Measurements from ENCODE around the gene RBBP8NL. TPM values are rescaled to one million over a fixed set of nuclear protein-coding genes. Genes with fewer than 3 reads are reported as not detected.

Gene RBBP8NL
- total RNA-seq, 1 experiment from 2014 or later = 1.5 TPM

DNA sequence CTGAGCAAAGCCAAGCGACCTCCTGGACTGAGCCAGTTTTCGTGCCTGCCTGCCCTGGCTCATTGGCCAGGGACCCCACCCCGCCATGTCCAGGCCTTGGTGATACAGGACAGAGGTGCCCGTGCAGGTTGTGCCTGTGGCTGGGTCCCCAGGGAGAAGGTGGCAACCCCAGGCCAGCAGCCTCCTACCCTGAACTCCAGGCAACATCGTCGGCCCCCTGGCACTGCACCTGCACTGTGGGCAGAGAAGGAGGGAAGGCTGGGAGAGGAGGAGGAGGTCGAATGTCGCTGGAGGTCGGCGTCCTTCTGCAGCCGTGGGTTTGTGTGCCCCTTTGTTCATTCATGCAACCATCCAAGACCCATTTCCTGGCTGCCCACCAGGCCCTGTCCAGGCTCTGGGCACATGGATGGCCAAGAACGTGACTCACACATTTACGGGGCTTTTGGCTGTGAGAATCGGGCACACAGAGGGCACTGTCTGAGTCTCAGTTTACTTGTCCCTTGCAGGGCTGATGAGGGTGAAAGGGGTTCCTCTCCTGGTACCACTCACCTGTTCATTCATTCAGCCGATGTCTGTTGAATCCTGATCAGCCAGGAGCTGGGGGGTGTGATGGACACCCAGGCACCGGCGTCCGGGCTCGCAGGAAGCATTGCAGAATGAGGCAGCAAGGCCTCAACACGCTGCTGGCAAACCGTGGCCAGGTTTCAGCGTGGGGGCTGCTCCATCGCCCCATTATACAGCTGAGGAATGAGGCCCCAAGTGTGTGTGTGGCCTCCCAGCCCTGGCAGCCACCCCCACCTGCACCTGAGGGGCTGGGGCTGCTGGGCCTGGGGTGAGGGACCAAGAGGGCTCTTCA is 2.3 kb upstream of the RBBP8NL start:
- DNase-seq (ENCODE audit: low spot score) (no peak), ATAC-seq (no peak)
- TF ChIP-seq RORB (CRISPR knock-in tag; IDR thresholded peaks at IDR 0.05) = no peak
- no peak for TF ChIP-seq FOXK1 (CRISPR knock-in tag; IDR thresholded peaks at IDR 0.05)
- no peak for TF ChIP-seq NFYB (CRISPR knock-in tag; conservative IDR thresholded peaks at IDR 0.05; ENCODE audit: low read depth)
- TF ChIP-seq, protein P1, sequence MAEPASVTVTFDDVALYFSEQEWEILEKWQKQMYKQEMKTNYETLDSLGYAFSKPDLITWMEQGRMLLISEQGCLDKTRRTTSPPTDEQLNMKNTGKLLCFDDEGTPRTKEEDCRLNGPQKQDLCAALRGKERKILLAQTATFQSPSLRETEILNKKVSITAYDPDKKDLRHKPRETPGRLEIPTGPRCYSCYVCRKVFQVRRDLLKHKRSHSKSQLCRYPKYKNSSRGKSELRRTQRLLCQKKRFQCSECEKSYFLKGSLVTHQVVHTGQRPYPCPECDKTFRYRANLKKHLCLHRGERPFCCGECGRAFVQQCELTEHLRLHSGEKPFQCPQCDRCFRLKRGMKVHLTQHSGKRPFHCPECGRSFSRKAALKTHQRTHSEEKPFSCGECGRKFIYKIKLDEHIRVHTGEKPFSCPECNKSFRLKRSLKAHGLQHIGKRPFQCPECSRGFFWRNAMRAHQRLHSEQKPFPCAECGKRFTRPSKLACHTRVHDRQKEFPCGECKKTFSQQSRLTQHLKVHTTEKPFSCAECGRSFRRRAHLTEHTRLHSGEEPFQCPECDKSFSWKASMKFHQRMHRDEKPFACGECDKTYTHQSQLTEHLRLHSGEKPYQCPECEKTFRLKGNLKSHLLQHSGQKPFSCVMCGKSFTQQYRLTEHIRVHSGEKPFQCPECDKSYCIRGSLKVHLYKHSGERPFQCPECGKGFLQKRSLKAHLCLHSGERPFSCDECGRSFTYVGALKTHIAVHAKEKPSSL (CRISPR knock-in tag; conservative IDR thresholded peaks at IDR 0.05) = no peak
- TF ChIP-seq, protein P2, sequence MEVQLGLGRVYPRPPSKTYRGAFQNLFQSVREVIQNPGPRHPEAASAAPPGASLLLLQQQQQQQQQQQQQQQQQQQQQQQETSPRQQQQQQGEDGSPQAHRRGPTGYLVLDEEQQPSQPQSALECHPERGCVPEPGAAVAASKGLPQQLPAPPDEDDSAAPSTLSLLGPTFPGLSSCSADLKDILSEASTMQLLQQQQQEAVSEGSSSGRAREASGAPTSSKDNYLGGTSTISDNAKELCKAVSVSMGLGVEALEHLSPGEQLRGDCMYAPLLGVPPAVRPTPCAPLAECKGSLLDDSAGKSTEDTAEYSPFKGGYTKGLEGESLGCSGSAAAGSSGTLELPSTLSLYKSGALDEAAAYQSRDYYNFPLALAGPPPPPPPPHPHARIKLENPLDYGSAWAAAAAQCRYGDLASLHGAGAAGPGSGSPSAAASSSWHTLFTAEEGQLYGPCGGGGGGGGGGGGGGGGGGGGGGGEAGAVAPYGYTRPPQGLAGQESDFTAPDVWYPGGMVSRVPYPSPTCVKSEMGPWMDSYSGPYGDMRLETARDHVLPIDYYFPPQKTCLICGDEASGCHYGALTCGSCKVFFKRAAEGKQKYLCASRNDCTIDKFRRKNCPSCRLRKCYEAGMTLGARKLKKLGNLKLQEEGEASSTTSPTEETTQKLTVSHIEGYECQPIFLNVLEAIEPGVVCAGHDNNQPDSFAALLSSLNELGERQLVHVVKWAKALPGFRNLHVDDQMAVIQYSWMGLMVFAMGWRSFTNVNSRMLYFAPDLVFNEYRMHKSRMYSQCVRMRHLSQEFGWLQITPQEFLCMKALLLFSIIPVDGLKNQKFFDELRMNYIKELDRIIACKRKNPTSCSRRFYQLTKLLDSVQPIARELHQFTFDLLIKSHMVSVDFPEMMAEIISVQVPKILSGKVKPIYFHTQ (CRISPR knock-in tag; IDR thresholded peaks at IDR 0.05) = no peak
- TF ChIP-seq JUN (CRISPR knock-in tag; IDR thresholded peaks at IDR 0.05) = no peak
- H3K9me3 Mint-ChIP-seq = no peaks in the 10 kb centered on the region
- H3K27me3 Mint-ChIP-seq (ENCODE audit: low read depth) = no peaks in the 10 kb centered on the region; the same call in none of the 2 replicates
- H3K27ac Mint-ChIP-seq = no peak overlapping the region
- no peaks in the 10 kb centered on the region for H3K36me3 Mint-ChIP-seq
- CTCF ChIA-PET = interaction anchor here (0.7 to 3.5 kb wide), 4 partner anchors 8 to 65 kb away, joined by 3 to 27 read pairs (median 4); no protein-coding TSS in a partner anchor
- peaks cover 40% of the 10 kb centered on the region for H3K4me1 Mint-ChIP-seq
- POLR2A ChIA-PET = no interaction called here
- H3K4me3 Mint-ChIP-seq = no peak overlapping the region

DNA sequence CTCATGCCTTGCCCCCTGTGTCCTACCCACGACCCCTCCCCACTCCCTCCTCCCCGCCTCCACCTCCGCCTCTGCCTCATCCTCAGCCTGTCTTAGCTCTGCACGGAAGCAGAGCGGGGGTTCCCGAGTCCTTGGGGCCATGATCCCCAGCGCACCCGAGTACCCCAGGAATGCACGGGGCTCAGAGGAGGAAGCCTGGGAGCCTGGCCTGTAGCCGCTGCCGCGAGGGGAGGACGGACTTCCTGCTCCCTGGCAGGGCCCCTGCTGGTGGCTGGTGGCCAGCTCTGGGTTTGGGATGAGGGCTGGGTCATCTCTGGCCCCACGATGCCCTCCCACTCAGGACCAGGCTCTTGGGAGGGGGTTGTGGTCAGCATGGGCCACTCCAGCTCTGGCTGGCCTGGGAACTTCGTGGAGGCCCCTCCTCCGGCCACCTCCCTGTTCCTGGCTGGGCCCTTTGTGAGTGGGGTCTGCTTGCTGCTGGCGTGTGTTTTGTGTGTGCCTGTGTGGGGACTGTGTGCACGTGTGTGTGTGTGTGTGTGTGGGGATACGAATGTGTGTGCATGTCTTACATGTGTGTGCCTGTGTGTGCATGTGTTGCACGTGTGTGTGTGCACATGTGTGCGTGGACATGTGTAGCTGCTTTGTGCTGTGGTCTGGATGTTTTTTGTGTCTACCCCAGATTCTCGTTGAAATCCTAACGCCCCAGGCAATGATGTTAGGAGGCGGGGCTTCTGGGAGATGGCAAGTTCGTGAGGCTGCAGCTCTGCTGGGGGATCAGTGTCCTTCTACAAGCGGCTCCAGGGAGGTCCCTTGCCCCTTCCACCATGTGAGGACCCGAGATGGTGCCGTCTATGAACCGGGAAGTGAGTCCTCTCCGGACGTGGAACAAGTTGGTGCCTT is 1.3 kb upstream of the RBBP8NL start:
- no peaks in the 10 kb centered on the region for H3K36me3 Mint-ChIP-seq
- ATAC-seq = no peak
- TF ChIP-seq ZNF263 (CRISPR knock-in tag; IDR thresholded peaks at IDR 0.05; ENCODE audit: low read depth) (peak; percentile 63; the same call in 1 of the 2 replicates), NR2C2 (CRISPR knock-in tag; IDR thresholded peaks at IDR 0.05) (no peak)
- peak overlapping the region; percentile 3; the same call in 1 of the 2 replicates for H3K4me3 Mint-ChIP-seq
- H3K27me3 Mint-ChIP-seq (ENCODE audit: low read depth) = no peaks in the 10 kb centered on the region; the same call in 1 of the 2 replicates
- POLR2A ChIA-PET = no interaction called here
- no peaks in the 10 kb centered on the region for H3K9me3 Mint-ChIP-seq
- no peak for DNase-seq (ENCODE audit: low spot score)
- peaks cover 41% of the 10 kb centered on the region for H3K4me1 Mint-ChIP-seq
- CTCF ChIA-PET = interaction anchor here (0.7 to 3.5 kb wide), 10 partner anchors 9 to 365 kb away, joined by 3 to 27 read pairs (median 5); no protein-coding TSS in a partner anchor
- H3K27ac Mint-ChIP-seq = peak overlapping the region; percentile 92

DNA sequence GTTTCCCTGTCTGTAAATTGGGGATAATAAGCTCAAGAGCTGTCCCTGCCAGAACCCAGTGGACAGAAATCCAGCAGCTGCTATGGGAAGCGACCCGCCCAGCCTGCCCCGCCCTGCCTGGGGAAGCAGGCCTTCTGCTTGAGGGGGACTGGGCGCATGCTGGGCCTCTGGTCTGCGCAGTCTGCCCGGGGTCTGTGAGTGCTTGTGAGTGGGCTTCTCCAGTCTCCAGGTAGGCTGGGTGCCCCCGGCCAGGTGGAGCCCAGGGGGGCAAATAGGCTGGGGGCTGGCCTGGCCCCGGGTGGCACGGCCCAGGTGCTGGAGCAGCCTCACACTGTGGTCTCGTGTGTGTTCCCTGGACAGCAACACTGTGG is 648 bp upstream of the RBBP8NL start:
- H3K36me3 Mint-ChIP-seq = no peaks in the 10 kb centered on the region
- DNase-seq (ENCODE audit: low spot score) = no peak
- no peak overlapping the region for H3K27ac Mint-ChIP-seq
- ATAC-seq = no peak
- no peak overlapping the region for H3K4me3 Mint-ChIP-seq
- TF ChIP-seq RELA (CRISPR knock-in tag; IDR thresholded peaks at IDR 0.05; ENCODE audit: borderline replicate concordance) = 0 out of 2 replicates have a peak, but pooled peaks have one; percentile 61
- no peak for TF ChIP-seq ESRRA (CRISPR knock-in tag; IDR thresholded peaks at IDR 0.05; ENCODE audit: borderline replicate concordance)
- POLR2A ChIA-PET = interaction anchor here (0.6 kb wide), 1 partner anchor 88 kb away, joined by 3 read pairs; no protein-coding TSS in a partner anchor
- H3K27me3 Mint-ChIP-seq (ENCODE audit: low read depth) = no peaks in the 10 kb centered on the region; the same call in 1 of the 2 replicates
- CTCF ChIA-PET = interaction anchor here (0.9 to 3.5 kb wide), 12 partner anchors 11 to 366 kb away, joined by 3 to 27 read pairs (median 5); no protein-coding TSS in a partner anchor
- H3K9me3 Mint-ChIP-seq = no peaks in the 10 kb centered on the region
- H3K4me1 Mint-ChIP-seq = peaks cover 41% of the 10 kb centered on the region

DNA sequence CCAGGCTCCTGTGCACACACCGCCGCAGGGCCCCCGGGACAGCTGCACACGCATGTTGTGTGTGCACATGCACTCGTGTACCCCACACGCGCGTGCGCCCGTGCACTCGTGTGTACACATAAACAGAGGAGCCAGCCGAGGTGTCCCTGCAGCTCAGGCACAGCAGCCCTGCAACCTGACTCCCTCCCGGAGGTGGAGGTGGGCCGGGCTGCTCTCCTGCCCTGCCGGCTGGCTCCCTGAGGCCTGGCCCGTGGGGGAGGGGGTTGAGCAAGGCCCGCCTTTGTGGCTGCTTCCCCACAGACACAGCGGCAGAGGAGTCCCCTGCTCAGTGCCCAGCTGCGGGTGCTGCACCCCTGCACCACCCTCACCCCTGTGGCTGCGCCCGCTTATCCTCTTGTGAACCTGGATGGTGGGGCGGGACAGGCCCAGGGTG is 624 bp downstream of the RBBP8NL start:
- Mint-ChIP-seq H3K4me1 (peaks cover 41% of the 10 kb centered on the region), H3K27me3 (ENCODE audit: low read depth) (no peaks in the 10 kb centered on the region; the same call in 1 of the 2 replicates), H3K9me3 (no peaks in the 10 kb centered on the region), H3K27ac (peak overlapping the region; percentile 63), H3K36me3 (no peaks in the 10 kb centered on the region), H3K4me3 (no peak overlapping the region)
- CTCF ChIA-PET = interaction anchor here (0.9 to 3.5 kb wide), 9 partner anchors 12 to 123 kb away, joined by 3 to 27 read pairs (median 4); no protein-coding TSS in a partner anchor
- POLR2A ChIA-PET = no interaction called here
- TF ChIP-seq CBFB (CRISPR knock-in tag; IDR thresholded peaks at IDR 0.05; ENCODE audit: low read depth) = no peak
- TF ChIP-seq FOXP1 (CRISPR knock-in tag; IDR thresholded peaks at IDR 0.05; ENCODE audit: borderline replicate concordance) = no peak; the same call in 1 of the 2 replicates
- TF ChIP-seq, protein P3, sequence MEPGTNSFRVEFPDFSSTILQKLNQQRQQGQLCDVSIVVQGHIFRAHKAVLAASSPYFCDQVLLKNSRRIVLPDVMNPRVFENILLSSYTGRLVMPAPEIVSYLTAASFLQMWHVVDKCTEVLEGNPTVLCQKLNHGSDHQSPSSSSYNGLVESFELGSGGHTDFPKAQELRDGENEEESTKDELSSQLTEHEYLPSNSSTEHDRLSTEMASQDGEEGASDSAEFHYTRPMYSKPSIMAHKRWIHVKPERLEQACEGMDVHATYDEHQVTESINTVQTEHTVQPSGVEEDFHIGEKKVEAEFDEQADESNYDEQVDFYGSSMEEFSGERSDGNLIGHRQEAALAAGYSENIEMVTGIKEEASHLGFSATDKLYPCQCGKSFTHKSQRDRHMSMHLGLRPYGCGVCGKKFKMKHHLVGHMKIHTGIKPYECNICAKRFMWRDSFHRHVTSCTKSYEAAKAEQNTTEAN (CRISPR knock-in tag; IDR thresholded peaks at IDR 0.05) = peak; percentile 43; the same call in 1 of the 2 replicates
- peak; percentile 73; the same call in 1 of the 2 replicates for TF ChIP-seq ZNF416 (CRISPR knock-in tag; IDR thresholded peaks at IDR 0.05)
- TF ChIP-seq, protein P4, sequence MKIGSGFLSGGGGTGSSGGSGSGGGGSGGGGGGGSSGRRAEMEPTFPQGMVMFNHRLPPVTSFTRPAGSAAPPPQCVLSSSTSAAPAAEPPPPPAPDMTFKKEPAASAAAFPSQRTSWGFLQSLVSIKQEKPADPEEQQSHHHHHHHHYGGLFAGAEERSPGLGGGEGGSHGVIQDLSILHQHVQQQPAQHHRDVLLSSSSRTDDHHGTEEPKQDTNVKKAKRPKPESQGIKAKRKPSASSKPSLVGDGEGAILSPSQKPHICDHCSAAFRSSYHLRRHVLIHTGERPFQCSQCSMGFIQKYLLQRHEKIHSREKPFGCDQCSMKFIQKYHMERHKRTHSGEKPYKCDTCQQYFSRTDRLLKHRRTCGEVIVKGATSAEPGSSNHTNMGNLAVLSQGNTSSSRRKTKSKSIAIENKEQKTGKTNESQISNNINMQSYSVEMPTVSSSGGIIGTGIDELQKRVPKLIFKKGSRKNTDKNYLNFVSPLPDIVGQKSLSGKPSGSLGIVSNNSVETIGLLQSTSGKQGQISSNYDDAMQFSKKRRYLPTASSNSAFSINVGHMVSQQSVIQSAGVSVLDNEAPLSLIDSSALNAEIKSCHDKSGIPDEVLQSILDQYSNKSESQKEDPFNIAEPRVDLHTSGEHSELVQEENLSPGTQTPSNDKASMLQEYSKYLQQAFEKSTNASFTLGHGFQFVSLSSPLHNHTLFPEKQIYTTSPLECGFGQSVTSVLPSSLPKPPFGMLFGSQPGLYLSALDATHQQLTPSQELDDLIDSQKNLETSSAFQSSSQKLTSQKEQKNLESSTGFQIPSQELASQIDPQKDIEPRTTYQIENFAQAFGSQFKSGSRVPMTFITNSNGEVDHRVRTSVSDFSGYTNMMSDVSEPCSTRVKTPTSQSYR (CRISPR knock-in tag; IDR thresholded peaks at IDR 0.05) = 0 out of 2 replicates have a peak, but pooled peaks have one; percentile 68
- DNase-seq (ENCODE audit: low spot score) (peak; percentile 74), ATAC-seq (peak; percentile 68)

All from WTC11 (cell line).